SK-N-SH treated with all-trans-retinoic acid at 6 μM for 48 hours (cell line): ENCODE data around the gene NDUFA8.

Experiments used
- PPARA ChIP-seq: fragments of 250-450 bp; sonication (Bioruptor Pico); IDR thresholded peaks from 2 replicates; pipeline ENCODE4 v1.5.0; 2020; ENCODE audit warnings: mild to moderate bottlenecking, borderline replicate concordance
- RARB ChIP-seq: fragments of 250-450 bp; sonication (Bioruptor Pico); IDR thresholded peaks from 2 replicates; pipeline ENCODE4 v1.8.0; 2021; ENCODE audit warnings: mild to moderate bottlenecking, moderate library complexity
- SNAI2 ChIP-seq: fragments of 250-450 bp; sonication (Bioruptor Pico); IDR thresholded peaks from 2 replicates; pipeline ENCODE4 v1.5.0; 2020; ENCODE audit warnings: mild to moderate bottlenecking, moderate library complexity
- TCF4 ChIP-seq: fragments of 250-450 bp; sonication (Bioruptor Pico); IDR thresholded peaks from 2 replicates; pipeline ENCODE4 v1.8.0; 2021; ENCODE audit warnings: mild to moderate bottlenecking, moderate library complexity, borderline replicate concordance
- ZFP30 ChIP-seq: fragments of 450-650 bp; formaldehyde crosslinking; IDR thresholded peaks from 2 replicates; pipeline ENCODE4 v1.5.0; 2022; ENCODE audit warnings: mild to moderate bottlenecking, moderate library complexity
- TF ChIP-seq, protein P1 (sequence below): fragments of 250-450 bp; sonication (Bioruptor Pico); IDR thresholded peaks from 2 replicates; pipeline ENCODE4 v1.8.0; 2020; ENCODE audit warnings: mild to moderate bottlenecking, moderate library complexity, borderline replicate concordance
- TF ChIP-seq, protein P2 (sequence below): fragments of 250-450 bp; sonication (Bioruptor Pico); IDR thresholded peaks from 2 replicates; pipeline ENCODE4 v1.5.1; 2020; ENCODE audit warnings: low read depth, mild to moderate bottlenecking, moderate library complexity

DNA sequence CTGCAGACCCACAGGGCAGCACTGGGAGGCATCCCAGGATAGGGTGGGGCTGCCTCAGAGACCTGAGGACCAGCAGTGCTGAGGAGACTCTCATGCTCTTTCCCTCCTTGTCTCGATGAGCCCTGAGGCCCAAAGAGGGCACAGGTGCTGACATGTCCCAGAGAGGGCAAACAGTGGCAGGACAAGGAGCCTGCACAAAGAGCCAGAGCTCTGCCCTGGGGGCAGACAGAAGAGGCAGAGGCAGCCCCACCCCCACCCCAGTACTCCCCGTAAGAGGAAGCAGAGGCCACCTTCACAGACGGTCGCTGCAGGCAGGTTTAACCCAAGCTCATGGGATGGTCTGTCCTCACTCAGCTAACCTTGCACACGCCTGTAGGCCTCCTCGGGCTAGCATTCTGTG, 37.1 kb downstream of the NDUFA8 start:
- TF ChIP-seq, protein P1, sequence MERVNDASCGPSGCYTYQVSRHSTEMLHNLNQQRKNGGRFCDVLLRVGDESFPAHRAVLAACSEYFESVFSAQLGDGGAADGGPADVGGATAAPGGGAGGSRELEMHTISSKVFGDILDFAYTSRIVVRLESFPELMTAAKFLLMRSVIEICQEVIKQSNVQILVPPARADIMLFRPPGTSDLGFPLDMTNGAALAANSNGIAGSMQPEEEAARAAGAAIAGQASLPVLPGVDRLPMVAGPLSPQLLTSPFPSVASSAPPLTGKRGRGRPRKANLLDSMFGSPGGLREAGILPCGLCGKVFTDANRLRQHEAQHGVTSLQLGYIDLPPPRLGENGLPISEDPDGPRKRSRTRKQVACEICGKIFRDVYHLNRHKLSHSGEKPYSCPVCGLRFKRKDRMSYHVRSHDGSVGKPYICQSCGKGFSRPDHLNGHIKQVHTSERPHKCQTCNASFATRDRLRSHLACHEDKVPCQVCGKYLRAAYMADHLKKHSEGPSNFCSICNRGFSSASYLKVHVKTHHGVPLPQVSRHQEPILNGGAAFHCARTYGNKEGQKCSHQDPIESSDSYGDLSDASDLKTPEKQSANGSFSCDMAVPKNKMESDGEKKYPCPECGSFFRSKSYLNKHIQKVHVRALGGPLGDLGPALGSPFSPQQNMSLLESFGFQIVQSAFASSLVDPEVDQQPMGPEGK (CRISPR knock-in tag), result no peak
- TF ChIP-seq TCF4 (CRISPR knock-in tag) (no peak), SNAI2 (no peak), RARB (CRISPR knock-in tag) (no peak), ZFP30 (CRISPR knock-in tag) (no peak), PPARA (CRISPR knock-in tag) (no peak)
- TF ChIP-seq, protein P2, sequence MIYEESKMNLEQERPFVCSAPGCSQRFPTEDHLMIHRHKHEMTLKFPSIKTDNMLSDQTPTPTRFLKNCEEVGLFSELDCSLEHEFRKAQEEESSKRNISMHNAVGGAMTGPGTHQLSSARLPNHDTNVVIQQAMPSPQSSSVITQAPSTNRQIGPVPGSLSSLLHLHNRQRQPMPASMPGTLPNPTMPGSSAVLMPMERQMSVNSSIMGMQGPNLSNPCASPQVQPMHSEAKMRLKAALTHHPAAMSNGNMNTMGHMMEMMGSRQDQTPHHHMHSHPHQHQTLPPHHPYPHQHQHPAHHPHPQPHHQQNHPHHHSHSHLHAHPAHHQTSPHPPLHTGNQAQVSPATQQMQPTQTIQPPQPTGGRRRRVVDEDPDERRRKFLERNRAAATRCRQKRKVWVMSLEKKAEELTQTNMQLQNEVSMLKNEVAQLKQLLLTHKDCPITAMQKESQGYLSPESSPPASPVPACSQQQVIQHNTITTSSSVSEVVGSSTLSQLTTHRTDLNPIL (CRISPR knock-in tag), result no peak
